Endothelial cell (in vitro differentiated cells): Measurements from ENCODE around the gene A4GNT. TPM values are rescaled to one million over a fixed set of nuclear protein-coding genes. Genes with fewer than 3 reads are reported as not detected.

Source experiments
- DNase-seq: peaks from one replicate; pipeline ENCODE4 v3.0.0; 2021; ENCODE audit warnings: low spot score
- H3K27ac Mint-ChIP-seq: one replicate; pipeline ENCODE4 v1.8.0; 2021; ENCODE audit warnings: mixed read lengths, inconsistent platforms; ENCODE audit not compliant: unreplicated experiment
- H3K27me3 Mint-ChIP-seq: one replicate; pipeline ENCODE4 v1.8.0; 2021; ENCODE audit warnings: mild to moderate bottlenecking, moderate library complexity, mixed read lengths, inconsistent platforms; ENCODE audit not compliant: unreplicated experiment
- H3K36me3 Mint-ChIP-seq: one replicate; pipeline ENCODE4 v1.8.0; 2021; ENCODE audit warnings: mild to moderate bottlenecking, low read depth, mixed read lengths, inconsistent platforms; ENCODE audit not compliant: unreplicated experiment
- H3K4me1 Mint-ChIP-seq: one replicate; pipeline ENCODE4 v1.8.0; 2021; ENCODE audit warnings: mild to moderate bottlenecking, mixed read lengths, inconsistent platforms; ENCODE audit not compliant: unreplicated experiment
- H3K4me3 Mint-ChIP-seq: one replicate; pipeline ENCODE4 v1.8.0; 2021; ENCODE audit warnings: mild to moderate bottlenecking, mixed read lengths, inconsistent platforms; ENCODE audit not compliant: unreplicated experiment
- H3K9me3 Mint-ChIP-seq: one replicate; pipeline ENCODE4 v1.8.0; 2021; ENCODE audit warnings: mixed read lengths, inconsistent platforms; ENCODE audit not compliant: unreplicated experiment
- total RNA-seq: library from RNA; stranded (reverse); fragmentation: NEBNext Ultra II Directional; extraction: Animal tissue kit (Norgen Biotek cat#: 25700); gene quantifications from one replicate; pipeline ENCODE4 v1.2.1, GENCODE V29; 2021; ENCODE audit not compliant: unreplicated experiment
- TF ChIP-seq, protein P1 (sequence below): fragments of 200-600 bp; sonication (generic); IDR thresholded peaks from one replicate; pipeline ENCODE4 v1.5.0; 2021; ENCODE audit warnings: antibody characterized with exemption; ENCODE audit not compliant: unreplicated experiment

Gene A4GNT
- total RNA-seq, 1 donor from 2014 or later: not detected

DNA sequence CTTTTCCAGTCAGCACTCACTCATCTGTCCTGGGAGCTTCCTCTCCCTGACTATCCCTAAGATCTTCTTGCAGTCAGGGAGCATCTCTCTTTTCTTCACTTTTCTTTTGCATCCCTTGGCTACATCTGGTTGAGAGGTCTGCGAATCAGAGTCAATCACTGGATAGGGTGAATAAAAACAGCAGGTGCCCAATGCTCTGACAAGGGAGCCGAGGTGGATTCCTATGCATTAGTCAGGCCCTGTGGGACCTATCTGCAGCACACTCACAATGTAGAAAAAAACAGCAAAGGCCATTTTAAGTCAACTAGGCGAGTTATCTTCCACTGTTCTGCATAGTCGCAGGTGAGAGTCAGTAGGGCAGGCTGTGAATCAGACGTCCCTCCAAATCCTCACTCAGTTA is 52.3 kb downstream of the A4GNT start:
- DNase-seq: no peak
- H3K4me1 Mint-ChIP-seq: peaks cover 11% of the 10 kb centered on the region
- H3K9me3 Mint-ChIP-seq: no peaks in the 10 kb centered on the region
- H3K4me3 Mint-ChIP-seq: no peak overlapping the region
- TF ChIP-seq, protein P1, sequence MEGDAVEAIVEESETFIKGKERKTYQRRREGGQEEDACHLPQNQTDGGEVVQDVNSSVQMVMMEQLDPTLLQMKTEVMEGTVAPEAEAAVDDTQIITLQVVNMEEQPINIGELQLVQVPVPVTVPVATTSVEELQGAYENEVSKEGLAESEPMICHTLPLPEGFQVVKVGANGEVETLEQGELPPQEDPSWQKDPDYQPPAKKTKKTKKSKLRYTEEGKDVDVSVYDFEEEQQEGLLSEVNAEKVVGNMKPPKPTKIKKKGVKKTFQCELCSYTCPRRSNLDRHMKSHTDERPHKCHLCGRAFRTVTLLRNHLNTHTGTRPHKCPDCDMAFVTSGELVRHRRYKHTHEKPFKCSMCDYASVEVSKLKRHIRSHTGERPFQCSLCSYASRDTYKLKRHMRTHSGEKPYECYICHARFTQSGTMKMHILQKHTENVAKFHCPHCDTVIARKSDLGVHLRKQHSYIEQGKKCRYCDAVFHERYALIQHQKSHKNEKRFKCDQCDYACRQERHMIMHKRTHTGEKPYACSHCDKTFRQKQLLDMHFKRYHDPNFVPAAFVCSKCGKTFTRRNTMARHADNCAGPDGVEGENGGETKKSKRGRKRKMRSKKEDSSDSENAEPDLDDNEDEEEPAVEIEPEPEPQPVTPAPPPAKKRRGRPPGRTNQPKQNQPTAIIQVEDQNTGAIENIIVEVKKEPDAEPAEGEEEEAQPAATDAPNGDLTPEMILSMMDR: no peak
- no peak overlapping the region for H3K27ac Mint-ChIP-seq
- H3K36me3 Mint-ChIP-seq: peaks cover 12% of the 10 kb centered on the region
- H3K27me3 Mint-ChIP-seq: no peaks in the 10 kb centered on the region

DNA sequence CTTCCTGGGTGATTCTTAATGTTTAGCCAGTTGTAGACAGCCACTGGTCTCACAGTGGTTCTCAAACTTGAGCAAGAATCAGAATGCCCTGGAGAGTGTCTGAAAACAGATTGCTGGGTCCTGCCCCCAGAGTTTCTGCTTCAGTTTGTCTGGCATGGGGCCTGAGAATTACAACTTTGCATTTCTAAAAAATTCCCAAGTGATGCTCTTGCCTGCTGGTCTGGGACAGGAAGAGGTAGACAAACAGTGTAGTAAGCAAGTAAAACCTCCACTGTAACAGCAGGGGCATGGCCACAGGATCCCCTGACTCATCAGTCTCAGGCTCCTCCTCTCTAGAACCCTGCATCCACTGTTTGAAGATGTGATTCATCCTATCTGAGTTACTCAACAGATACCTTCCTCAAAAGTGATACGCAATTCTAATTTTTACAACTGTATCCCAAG is 53.3 kb downstream of the A4GNT start:
- Mint-ChIP-seq H3K27me3 (no peaks in the 10 kb centered on the region), H3K4me1 (peaks cover 11% of the 10 kb centered on the region), H3K36me3 (peaks cover 14% of the 10 kb centered on the region), H3K9me3 (no peaks in the 10 kb centered on the region), H3K27ac (no peak overlapping the region), H3K4me3 (no peak overlapping the region)
- DNase-seq: no peak
- TF ChIP-seq, protein P1: no peak

DNA sequence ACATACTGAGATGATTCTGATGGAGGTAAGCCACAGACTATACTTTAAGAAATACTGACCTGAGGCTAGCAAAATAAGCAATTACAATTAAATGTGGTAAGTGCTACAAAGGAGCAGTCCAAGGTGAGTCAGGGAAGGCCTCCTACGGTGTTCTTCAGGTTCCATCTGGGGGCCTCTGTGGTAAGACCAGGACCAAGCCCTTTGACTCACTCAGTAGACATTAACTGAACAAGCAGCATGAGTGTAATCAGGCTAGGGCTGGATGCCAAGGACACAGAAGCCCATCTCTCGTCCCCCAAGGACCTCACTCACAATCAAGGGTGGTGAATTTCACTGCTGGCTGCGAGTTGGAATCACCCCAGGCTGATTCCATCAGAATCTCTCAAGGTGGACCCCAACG is 54.1 kb downstream of the A4GNT start:
- DNase-seq: no peak
- H3K36me3 Mint-ChIP-seq: peaks cover 17% of the 10 kb centered on the region

More for the DNA sequence above, 54.1 kb downstream of the A4GNT start:
- peaks cover 11% of the 10 kb centered on the region for H3K4me1 Mint-ChIP-seq
- TF ChIP-seq, protein P1: no peak
- H3K27ac Mint-ChIP-seq: no peak overlapping the region
- H3K9me3 Mint-ChIP-seq: no peaks in the 10 kb centered on the region
- H3K4me3 Mint-ChIP-seq: no peak overlapping the region
- H3K27me3 Mint-ChIP-seq: no peaks in the 10 kb centered on the region

Other genes with a start within 250 kb of the A4GNT start
- not detected for gene CLDN18, start 122.2 kb downstream of the A4GNT start, total RNA-seq
- 7.7 TPM for gene DZIP1L, start 16.8 kb downstream of the A4GNT start, total RNA-seq
- 15.7 TPM for gene DBR1, start 42.5 kb upstream of the A4GNT start, total RNA-seq
- 39.6 TPM for gene ARMC8, start 54.9 kb upstream of the A4GNT start, total RNA-seq
- gene NME9, start 197.5 kb upstream of the A4GNT start, total RNA-seq: not detected
- 5.9 TPM for gene MRAS, start 216.2 kb upstream of the A4GNT start, total RNA-seq